Neural progenitor cell (in vitro differentiated cells): Measurements from ENCODE around the gene THRA.

Experiments used
- EZH2 ChIP-seq: fragments of 200-600 bp; sonication (generic); IDR thresholded peaks from 2 replicates; pipeline ENCODE4 v1.6.1; 2017; ENCODE audit warnings: antibody characterized with exemption, mild to moderate bottlenecking, moderate library complexity
- TF ChIP-seq, protein P1 (sequence below): fragments of 200-600 bp; sonication (generic); IDR thresholded peaks from 2 replicates; pipeline ENCODE4 v1.5.1; 2017; ENCODE audit warnings: antibody characterized with exemption, mild to moderate bottlenecking

DNA sequence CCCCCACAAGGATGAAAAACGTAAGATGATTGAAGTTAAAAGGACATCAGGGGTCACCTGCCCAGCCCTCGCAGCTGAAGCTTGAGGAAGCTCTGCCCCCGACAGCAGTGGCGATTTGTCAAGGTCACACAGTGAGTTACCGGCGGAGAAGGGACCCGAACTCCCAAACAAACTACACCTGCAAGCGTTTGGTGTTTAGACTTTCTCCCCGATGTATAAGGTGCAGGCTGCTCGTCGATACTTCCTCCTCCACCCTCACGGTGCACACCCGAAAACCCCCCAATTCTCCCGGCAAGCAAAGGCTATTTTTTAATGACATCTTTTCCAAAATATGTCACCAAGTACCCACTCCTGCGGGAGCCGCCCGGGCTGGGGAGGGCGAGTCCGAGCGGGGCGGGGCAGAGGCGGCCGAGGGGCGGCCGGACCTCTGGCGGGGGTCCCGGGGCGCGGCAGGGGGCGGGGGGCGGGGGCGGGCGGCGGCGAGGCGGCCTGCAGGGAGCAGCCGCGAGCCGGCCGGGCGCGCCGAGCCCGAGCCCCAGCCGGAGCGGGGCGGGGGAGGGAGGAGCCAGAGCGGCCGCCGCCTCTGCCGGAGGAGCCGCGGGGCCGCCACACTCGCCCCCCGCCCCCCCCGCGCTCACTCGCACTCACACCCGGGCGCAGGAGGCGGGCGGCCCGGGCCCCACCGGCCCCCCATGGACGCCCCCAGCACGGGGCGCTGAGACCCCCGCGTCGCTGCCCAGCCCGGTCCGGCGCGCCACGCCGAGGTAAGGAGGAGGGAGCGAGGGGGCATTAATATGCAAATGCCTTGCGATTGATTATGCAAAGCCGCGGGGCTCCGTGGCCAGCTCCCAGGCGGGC lies at the start of gene THRA:
- TF ChIP-seq, protein P1, sequence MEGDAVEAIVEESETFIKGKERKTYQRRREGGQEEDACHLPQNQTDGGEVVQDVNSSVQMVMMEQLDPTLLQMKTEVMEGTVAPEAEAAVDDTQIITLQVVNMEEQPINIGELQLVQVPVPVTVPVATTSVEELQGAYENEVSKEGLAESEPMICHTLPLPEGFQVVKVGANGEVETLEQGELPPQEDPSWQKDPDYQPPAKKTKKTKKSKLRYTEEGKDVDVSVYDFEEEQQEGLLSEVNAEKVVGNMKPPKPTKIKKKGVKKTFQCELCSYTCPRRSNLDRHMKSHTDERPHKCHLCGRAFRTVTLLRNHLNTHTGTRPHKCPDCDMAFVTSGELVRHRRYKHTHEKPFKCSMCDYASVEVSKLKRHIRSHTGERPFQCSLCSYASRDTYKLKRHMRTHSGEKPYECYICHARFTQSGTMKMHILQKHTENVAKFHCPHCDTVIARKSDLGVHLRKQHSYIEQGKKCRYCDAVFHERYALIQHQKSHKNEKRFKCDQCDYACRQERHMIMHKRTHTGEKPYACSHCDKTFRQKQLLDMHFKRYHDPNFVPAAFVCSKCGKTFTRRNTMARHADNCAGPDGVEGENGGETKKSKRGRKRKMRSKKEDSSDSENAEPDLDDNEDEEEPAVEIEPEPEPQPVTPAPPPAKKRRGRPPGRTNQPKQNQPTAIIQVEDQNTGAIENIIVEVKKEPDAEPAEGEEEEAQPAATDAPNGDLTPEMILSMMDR = no peak
- TF ChIP-seq EZH2 = no peak
